ENCODE data around the gene RFWD3.

DNA sequence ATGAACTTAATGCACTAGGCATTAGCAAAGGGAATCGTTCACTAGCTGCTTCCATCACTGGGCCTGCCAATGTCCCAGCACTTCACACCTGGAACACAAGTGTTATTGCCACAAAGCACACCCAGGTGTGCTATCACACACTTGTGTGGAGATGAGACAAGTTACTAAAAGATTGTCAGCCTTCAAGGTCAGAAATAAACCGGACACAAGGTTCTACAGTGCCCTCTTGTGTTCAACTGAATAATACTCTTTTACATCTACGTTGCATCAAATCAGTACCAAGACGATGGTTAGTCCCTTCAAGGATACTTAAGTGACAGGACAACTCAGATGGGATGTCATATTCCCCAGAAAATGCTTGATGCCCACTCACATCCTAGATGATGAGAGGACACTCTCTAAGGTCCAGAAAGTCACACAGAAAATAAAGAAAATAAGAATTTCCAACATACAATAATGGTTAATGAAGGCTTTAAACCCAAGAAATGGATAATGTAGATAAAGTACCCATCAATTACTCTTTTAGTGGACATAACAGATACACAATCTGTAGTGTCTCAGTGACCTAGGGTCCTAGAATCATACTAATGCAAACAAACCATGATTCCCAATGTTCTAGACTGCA is 43.4 kb downstream of the RFWD3 start:
- TF ChIP-seq CTCF (IDR thresholded peaks at IDR 0.05; ENCODE audit: low read length): peak; percentile 45
- TF ChIP-seq EZH2phosphoT487 (IDR thresholded peaks at IDR 0.05; ENCODE audit: low read length): no peak
- no peak for TF ChIP-seq EZH2 (optimal IDR thresholded peaks at IDR 0.05; ENCODE audit: low read depth, low read length)
